ENCODE measurements around the gene TMED7.

DNA sequence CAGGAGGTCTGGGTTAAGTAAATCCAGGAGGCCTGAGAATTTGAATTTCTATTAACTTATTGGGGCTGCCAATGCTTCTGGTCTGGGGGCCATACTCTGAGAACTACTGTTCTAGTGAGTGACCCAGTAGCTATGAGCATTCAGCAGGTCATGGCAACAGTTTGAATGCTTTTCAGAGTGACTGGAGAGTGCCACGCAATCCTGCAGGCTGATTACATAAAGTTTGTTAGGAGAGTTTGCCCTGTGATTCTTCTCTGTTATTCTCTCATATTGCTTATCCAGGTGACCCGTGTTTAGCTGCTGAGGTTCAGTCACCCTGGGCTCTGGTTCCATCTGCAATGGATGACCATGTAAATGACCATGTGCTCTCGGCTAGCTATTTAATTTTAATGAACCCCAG is 22.2 kb upstream of the TMED7 start:
- TF ChIP-seq, protein P1, sequence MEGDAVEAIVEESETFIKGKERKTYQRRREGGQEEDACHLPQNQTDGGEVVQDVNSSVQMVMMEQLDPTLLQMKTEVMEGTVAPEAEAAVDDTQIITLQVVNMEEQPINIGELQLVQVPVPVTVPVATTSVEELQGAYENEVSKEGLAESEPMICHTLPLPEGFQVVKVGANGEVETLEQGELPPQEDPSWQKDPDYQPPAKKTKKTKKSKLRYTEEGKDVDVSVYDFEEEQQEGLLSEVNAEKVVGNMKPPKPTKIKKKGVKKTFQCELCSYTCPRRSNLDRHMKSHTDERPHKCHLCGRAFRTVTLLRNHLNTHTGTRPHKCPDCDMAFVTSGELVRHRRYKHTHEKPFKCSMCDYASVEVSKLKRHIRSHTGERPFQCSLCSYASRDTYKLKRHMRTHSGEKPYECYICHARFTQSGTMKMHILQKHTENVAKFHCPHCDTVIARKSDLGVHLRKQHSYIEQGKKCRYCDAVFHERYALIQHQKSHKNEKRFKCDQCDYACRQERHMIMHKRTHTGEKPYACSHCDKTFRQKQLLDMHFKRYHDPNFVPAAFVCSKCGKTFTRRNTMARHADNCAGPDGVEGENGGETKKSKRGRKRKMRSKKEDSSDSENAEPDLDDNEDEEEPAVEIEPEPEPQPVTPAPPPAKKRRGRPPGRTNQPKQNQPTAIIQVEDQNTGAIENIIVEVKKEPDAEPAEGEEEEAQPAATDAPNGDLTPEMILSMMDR (IDR thresholded peaks at IDR 0.05; ENCODE audit: low read length) = no peak
- TF ChIP-seq EZH2 (IDR thresholded peaks at IDR 0.05; ENCODE audit: borderline replicate concordance, low read length) = no peak
